H9 (cell line): Measurements from ENCODE around the gene COMMD1. TPM values are rescaled to one million over a fixed set of nuclear protein-coding genes. Genes with fewer than 3 reads are reported as not detected.

Experiments
- DNase-seq: peaks from one replicate; pipeline ENCODE4 v3.0.0-alpha.2; 2017
- H2AFZ ChIP-seq: one replicate; pipeline ENCODE4 v1.6.1; 2013; ENCODE audit warnings: mild to moderate bottlenecking, low read length, control low read depth, moderate library complexity
- H2AK5ac ChIP-seq: 2 replicates; pipeline ENCODE4 v1.6.1; 2013; ENCODE audit warnings: low read length, control low read depth, mixed read lengths; ENCODE audit not compliant: insufficient read length
- H2BK120ac ChIP-seq: one replicate; pipeline ENCODE4 v1.6.1; 2013; ENCODE audit warnings: low read depth, mild to moderate bottlenecking, low read length, control low read depth, inconsistent platforms; ENCODE audit not compliant: poor library complexity, severe bottlenecking
- H2BK12ac ChIP-seq: 2 replicates; pipeline ENCODE4 v1.6.1; 2013; ENCODE audit warnings: low read length, control low read depth, mixed read lengths, low read depth; ENCODE audit not compliant: insufficient read length
- H2BK15ac ChIP-seq: 2 replicates; pipeline ENCODE4 v1.6.1; 2013; ENCODE audit warnings: low read depth, low read length, control low read depth
- H2BK20ac ChIP-seq: one replicate; pipeline ENCODE4 v1.6.1; 2013; ENCODE audit warnings: low read depth, mild to moderate bottlenecking, low read length, control low read depth, inconsistent platforms; ENCODE audit not compliant: poor library complexity, severe bottlenecking
- H2BK5ac ChIP-seq: 2 replicates; pipeline ENCODE4 v1.6.1; 2013; ENCODE audit warnings: low read length, control low read depth, mixed read lengths; ENCODE audit not compliant: insufficient read length
- H3K14ac ChIP-seq: 2 replicates; pipeline ENCODE4 v1.6.1; 2013; ENCODE audit warnings: low read length, control low read depth; ENCODE audit not compliant: insufficient read depth
- H3K18ac ChIP-seq: 2 replicates; pipeline ENCODE4 v1.6.1; 2013; ENCODE audit warnings: low read depth, mild to moderate bottlenecking, mixed read lengths, low read length, control low read depth; ENCODE audit not compliant: insufficient read length
- H3K23ac ChIP-seq: 2 replicates; pipeline ENCODE4 v1.6.1; 2013; ENCODE audit warnings: low read length, control low read depth, mixed read lengths, low read depth; ENCODE audit not compliant: insufficient read length
- H3K23me2 ChIP-seq: 2 replicates; pipeline ENCODE4 v1.6.1; 2013; ENCODE audit warnings: low read depth, mild to moderate bottlenecking, mixed read lengths, low read length, control low read depth; ENCODE audit not compliant: insufficient read length, poor library complexity, severe bottlenecking
- H3K27ac ChIP-seq: 2 replicates; pipeline ENCODE4 v1.5.1; 2013; ENCODE audit warnings: low read length, control low read depth, mixed read lengths, low read depth; ENCODE audit not compliant: insufficient read length
- H3K27me3 ChIP-seq: 2 replicates; pipeline ENCODE4 v1.6.1; 2013; ENCODE audit warnings: low read length, control low read depth, inconsistent platforms; ENCODE audit not compliant: insufficient read depth
- H3K4ac ChIP-seq: 2 replicates; pipeline ENCODE4 v1.6.1; 2013; ENCODE audit warnings: low read depth, mild to moderate bottlenecking, control low read depth, inconsistent platforms, low read length, moderate library complexity
- H3K4me1 ChIP-seq: 2 replicates; pipeline ENCODE4 v1.6.1; 2013; ENCODE audit warnings: low read length, control low read depth, inconsistent platforms; ENCODE audit not compliant: insufficient read depth
- H3K4me2 ChIP-seq: 2 replicates; pipeline ENCODE4 v1.6.1; 2013; ENCODE audit warnings: low read length, control low read depth, mixed read lengths; ENCODE audit not compliant: insufficient read length, insufficient read depth
- H3K56ac ChIP-seq: 2 replicates; pipeline ENCODE4 v1.6.1; 2013; ENCODE audit warnings: low read depth, mild to moderate bottlenecking, mixed read lengths, low read length, control low read depth; ENCODE audit not compliant: insufficient read length
- H3K79me1 ChIP-seq: 2 replicates; pipeline ENCODE4 v1.6.1; 2013; ENCODE audit warnings: low read depth, mild to moderate bottlenecking, moderate library complexity, low read length, control low read depth, inconsistent platforms; ENCODE audit not compliant: insufficient read depth, poor library complexity, severe bottlenecking
- H3K79me2 ChIP-seq: 2 replicates; pipeline ENCODE4 v1.6.1; 2013; ENCODE audit warnings: low read length, control low read depth, inconsistent platforms; ENCODE audit not compliant: insufficient read depth
- H3K9ac ChIP-seq: 2 replicates; pipeline ENCODE4 v1.6.1; 2013; ENCODE audit warnings: low read length, control low read depth, mixed read lengths; ENCODE audit not compliant: insufficient read length; ENCODE audit errors: extremely low read depth
- H3K9me3 ChIP-seq: one replicate; pipeline ENCODE4 v1.6.1; 2013; ENCODE audit warnings: low read depth, low read length, inconsistent platforms; ENCODE audit not compliant: control insufficient read depth
- H3T11ph ChIP-seq: one replicate; pipeline ENCODE4 v1.6.1; 2013; ENCODE audit warnings: mild to moderate bottlenecking, low read length, control low read depth, inconsistent platforms
- H4K20me1 ChIP-seq: one replicate; pipeline ENCODE4 v1.6.1; 2013; ENCODE audit not compliant: control insufficient read depth, insufficient read length, insufficient read depth
- H4K5ac ChIP-seq: 2 replicates; pipeline ENCODE4 v1.6.1; 2013; ENCODE audit warnings: low read depth, mild to moderate bottlenecking, mixed read lengths, low read length, control low read depth; ENCODE audit not compliant: insufficient read length
- H4K8ac ChIP-seq: replicated peaks from 2 replicates; pipeline ENCODE4 v1.6.1; 2013; ENCODE audit warnings: low read length, control low read depth, mixed read lengths, low read depth; ENCODE audit not compliant: insufficient read length
- H4K91ac ChIP-seq: 2 replicates; pipeline ENCODE4 v1.6.1; 2013; ENCODE audit warnings: low read depth, mild to moderate bottlenecking, moderate library complexity, mixed read lengths, low read length, control low read depth; ENCODE audit not compliant: insufficient read length
- H3K27ac Mint-ChIP-seq, 3 experiments: 2 replicates in 2 of 3; 3 replicates in 1 of 3; pipeline ENCODE4 v1.8.0; 2020 to 2021; ENCODE audit warnings: mixed read lengths in 3 of 3, mild to moderate bottlenecking in 1 of 3, moderate library complexity in 1 of 3
- H3K27me3 Mint-ChIP-seq: 2 replicates; pipeline ENCODE4 v1.8.0; 2021; ENCODE audit warnings: low read depth, mild to moderate bottlenecking, moderate library complexity, mixed read lengths
- H3K36me3 Mint-ChIP-seq, 3 experiments: 2 replicates in 2 of 3; 3 replicates in 1 of 3; pipeline ENCODE4 v1.8.0; 2020 to 2021; ENCODE audit warnings: low read depth in 3 of 3, mixed read lengths in 3 of 3; ENCODE audit not compliant: insufficient read depth in 1 of 3
- H3K4me1 Mint-ChIP-seq, 2 experiments: 2 replicates each; pipeline ENCODE4 v1.8.0; 2020; ENCODE audit warnings: mixed read lengths in 2 of 2
- H3K4me3 Mint-ChIP-seq, 2 experiments: 2 replicates in 1 of 2; 3 replicates in 1 of 2; pipeline ENCODE4 v1.8.0; 2020 to 2021; ENCODE audit warnings: mild to moderate bottlenecking in 2 of 2, mixed read lengths in 2 of 2, moderate library complexity in 1 of 2
- H3K9me3 Mint-ChIP-seq, 2 experiments: 2 replicates in 1 of 2; 3 replicates in 1 of 2; pipeline ENCODE4 v1.8.0; 2020; ENCODE audit warnings: mild to moderate bottlenecking in 2 of 2, mixed read lengths in 2 of 2, moderate library complexity in 1 of 2
- CTCF ChIP-seq: fragments of 200-600 bp; sonication (generic); conservative IDR thresholded peaks from 3 replicates; pipeline ENCODE4 v1.8.0; 2021; ENCODE audit warnings: antibody characterized with exemption, mild to moderate bottlenecking
- WGBS: extraction: QIAGEN DNeasy Blood & Tissue Kit; methylation state at CpG from one replicate; pipeline ENCODE4 v1.1.7; 2013; ENCODE audit warnings: missing lambda C conversion rate, low lambda C conversion rate, mixed read lengths; ENCODE audit not compliant: insufficient read length; ENCODE audit errors: extremely low coverage; 5-methylcytosine and 5-hydroxymethylcytosine counted together
- total RNA-seq: library from RNA; stranded (reverse); gene quantifications from 2 replicates; pipeline ENCODE4 v1.2.1, GENCODE V29; 2021

Gene COMMD1
- total RNA-seq, 1 experiment from 2014 or later = 31.5 TPM

- Histone ChIP-seq H3K27ac (no peak overlapping the region), H3K79me1 (no peaks in the 10 kb centered on the region), H4K8ac (no peak overlapping the region), H3K4me2 (no peak overlapping the region), H2BK120ac (no peak overlapping the region), H3K23me2 (no peaks in the 10 kb centered on the region), H4K20me1 (no peaks in the 10 kb centered on the region), H3K56ac (no peak overlapping the region), H2BK15ac (no peak overlapping the region), H3K27me3 (no peaks in the 10 kb centered on the region), H2AFZ (no peak overlapping the region), H4K5ac (no peak overlapping the region), H3K23ac (no peak overlapping the region), H2AK5ac (no peak overlapping the region), H2BK12ac (no peak overlapping the region), H3K9ac (no peak overlapping the region), H2BK20ac (no peak overlapping the region), H3K9me3 (no peaks in the 10 kb centered on the region), H4K91ac (no peak overlapping the region), H3K14ac (no peak overlapping the region), H3K18ac (no peak overlapping the region), H3K4me1 (no peaks in the 10 kb centered on the region; the same call in 1 of the 2 replicates), H3K79me2 (no peaks in the 10 kb centered on the region), H3T11ph (no peak overlapping the region), H3K4ac (no peak overlapping the region), H2BK5ac (no peak overlapping the region)
- H3K27ac Mint-ChIP-seq = peak overlapping the region in 1 of 3 experiments; percentile 82; a peak in 1 of 7 replicates
- WGBS = no CpG with 5 or more reads among the region's 3 CpGs
- DNase-seq = no peak
- no peaks in the 10 kb centered on the region for H3K27me3 Mint-ChIP-seq
- TF ChIP-seq CTCF = no peak
- H3K9me3 Mint-ChIP-seq = no peaks in the 10 kb centered on the region
- peaks cover 2 to 7% (median 3%) of the 10 kb centered on the region in 3 experiments; a peak in 6 of 7 replicates for H3K36me3 Mint-ChIP-seq
- no peak overlapping the region for H3K4me3 Mint-ChIP-seq
- H3K4me1 Mint-ChIP-seq = peaks cover 0 to 13% of the 10 kb centered on the region in 2 experiments; a peak in 3 of 4 replicates
Observed at GRCh38 chr2:61938511-61938910, 33.0 kb downstream of the COMMD1 start.
